GM23338 (cell line): ENCODE data around the gene FBXW10. TPM values are rescaled to one million over a fixed set of nuclear protein-coding genes. Genes with fewer than 3 reads are reported as not detected.
"Not testable (repeated sequence)": the region's sequence is repeated elsewhere in the genome, so short reads cannot be mapped to it uniquely, and the experiment has no call there.

ENCODE experiments used
- ATAC-seq: fragments of 200-7000 bp; cut with Tn5 transposase; 3 replicates; pipeline ENCODE4 v1.9.1; 2020
- DNase-seq: peaks from one replicate; pipeline ENCODE4 v3.0.0-alpha.2; 2015; ENCODE audit warnings: low spot score
- H2AFZ ChIP-seq: fragments of 200-600 bp; sonication (generic); 2 replicates; pipeline ENCODE4 v1.8.0; 2016; ENCODE audit warnings: antibody characterized with exemption, mild to moderate bottlenecking, moderate library complexity
- H3F3A ChIP-seq: fragments of 200-600 bp; sonication (generic); replicated peaks from 2 replicates; pipeline ENCODE4 v1.8.0; 2017; ENCODE audit warnings: antibody characterized with exemption, mixed run types, low read depth
- H3K27ac ChIP-seq: fragments of 200-600 bp; sonication (generic); 2 replicates; pipeline ENCODE4 v1.6.1; 2016; ENCODE audit warnings: low read depth
- H3K27me3 ChIP-seq: fragments of 200-600 bp; sonication (generic); 2 replicates; pipeline ENCODE4 v1.8.0; 2016; ENCODE audit warnings: mild to moderate bottlenecking, mixed run types, moderate library complexity; ENCODE audit not compliant: insufficient read depth
- H3K36me3 ChIP-seq: fragments of 200-600 bp; sonication (generic); 2 replicates; pipeline ENCODE4 v1.8.0; 2016; ENCODE audit warnings: mild to moderate bottlenecking; ENCODE audit not compliant: insufficient read depth
- H3K4me1 ChIP-seq: fragments of 200-600 bp; sonication (generic); 2 replicates; pipeline ENCODE4 v1.8.0; 2016; ENCODE audit warnings: mild to moderate bottlenecking, moderate library complexity; ENCODE audit not compliant: insufficient read depth
- H3K4me2 ChIP-seq: fragments of 200-600 bp; sonication (generic); 2 replicates; pipeline ENCODE4 v1.7.1; 2017; ENCODE audit warnings: mixed run types
- H3K4me3 ChIP-seq: fragments of 200-600 bp; sonication (generic); 2 replicates; pipeline ENCODE4 v1.6.1; 2016; ENCODE audit warnings: mixed run types
- H3K79me2 ChIP-seq: fragments of 200-600 bp; sonication (generic); replicated peaks from 2 replicates; pipeline ENCODE4 v1.8.0; 2017; ENCODE audit warnings: mild to moderate bottlenecking; ENCODE audit not compliant: insufficient read depth
- H3K9me2 ChIP-seq: fragments of 200-600 bp; sonication (generic); 2 replicates; pipeline ENCODE4 v1.8.0; 2017; ENCODE audit not compliant: insufficient read depth
- H4K20me1 ChIP-seq: fragments of 200-600 bp; sonication (generic); replicated peaks from 2 replicates; pipeline ENCODE4 v1.8.0; 2017; ENCODE audit warnings: mild to moderate bottlenecking; ENCODE audit not compliant: insufficient read depth
- H3K27ac Mint-ChIP-seq: 2 replicates; pipeline ENCODE4 v1.8.0; 2020; ENCODE audit warnings: inconsistent platforms, mild to moderate bottlenecking, moderate library complexity, mixed read lengths
- H3K27me3 Mint-ChIP-seq: 3 replicates; pipeline ENCODE4 v1.8.0; 2022; ENCODE audit warnings: low read depth, mild to moderate bottlenecking, moderate library complexity, mixed read lengths, inconsistent platforms; ENCODE audit not compliant: insufficient read depth, poor library complexity
- H3K36me3 Mint-ChIP-seq: 3 replicates; pipeline ENCODE4 v1.8.0; 2021; ENCODE audit warnings: low read depth, mild to moderate bottlenecking, inconsistent platforms, moderate library complexity, mixed read lengths
- H3K4me1 Mint-ChIP-seq: 3 replicates; pipeline ENCODE4 v1.8.0; 2020; ENCODE audit warnings: mild to moderate bottlenecking, inconsistent platforms, mixed read lengths
- H3K4me3 Mint-ChIP-seq: 3 replicates; pipeline ENCODE4 v1.8.0; 2021; ENCODE audit warnings: moderate library complexity, mild to moderate bottlenecking, inconsistent platforms, mixed read lengths
- H3K9me3 Mint-ChIP-seq: 3 replicates; pipeline ENCODE4 v1.8.0; 2020; ENCODE audit warnings: moderate library complexity, mild to moderate bottlenecking, inconsistent platforms, mixed read lengths
- polyA plus RNA-seq: library from polyadenylated mRNA; unstranded; fragments of >200 nt; fragmentation: Nextera tagmentation; extraction: Ambion mirVana; gene quantifications from 2 replicates; pipeline ENCODE4 v1.2.1, GENCODE V29; 2016
- total RNA-seq: library from RNA; depleted of rRNA; stranded (reverse); fragments of >200 nt; shearing (Covaris generic); gene quantifications from 2 replicates; pipeline ENCODE4 v1.2.3, GENCODE V29; 2014
- TF ChIP-seq, protein P1 (sequence below), 2 experiments: fragments of 200-600 bp in 1 of 2; sonication (generic) in 1 of 2; conservative IDR thresholded peaks; 2 replicates each; pipeline versions ENCODE4 v1.5.1 to v1.6.1; 2016 to 2017; ENCODE audit warnings: antibody characterized with exemption in 2 of 2, low read depth in 2 of 2, mild to moderate bottlenecking in 2 of 2, moderate library complexity in 1 of 2

FBXW10 gene
- total and polyA plus RNA-seq, 2 experiments from 2014 or later = 0.07 TPM; not detected in 1

- H3K4me2 ChIP-seq, H3K4me1 Mint-ChIP-seq, DNase-seq, H3K9me3 Mint-ChIP-seq, H3F3A ChIP-seq, H3K27ac Mint-ChIP-seq, H3K4me3 ChIP-seq, H3K27ac ChIP-seq, H3K36me3 ChIP-seq, H3K4me3 Mint-ChIP-seq, H4K20me1 ChIP-seq, H3K27me3 Mint-ChIP-seq, H3K9me2 ChIP-seq, H3K4me1 ChIP-seq, H3K27me3 ChIP-seq, H2AFZ ChIP-seq: not testable (repeated sequence)
- TF ChIP-seq, protein P1, sequence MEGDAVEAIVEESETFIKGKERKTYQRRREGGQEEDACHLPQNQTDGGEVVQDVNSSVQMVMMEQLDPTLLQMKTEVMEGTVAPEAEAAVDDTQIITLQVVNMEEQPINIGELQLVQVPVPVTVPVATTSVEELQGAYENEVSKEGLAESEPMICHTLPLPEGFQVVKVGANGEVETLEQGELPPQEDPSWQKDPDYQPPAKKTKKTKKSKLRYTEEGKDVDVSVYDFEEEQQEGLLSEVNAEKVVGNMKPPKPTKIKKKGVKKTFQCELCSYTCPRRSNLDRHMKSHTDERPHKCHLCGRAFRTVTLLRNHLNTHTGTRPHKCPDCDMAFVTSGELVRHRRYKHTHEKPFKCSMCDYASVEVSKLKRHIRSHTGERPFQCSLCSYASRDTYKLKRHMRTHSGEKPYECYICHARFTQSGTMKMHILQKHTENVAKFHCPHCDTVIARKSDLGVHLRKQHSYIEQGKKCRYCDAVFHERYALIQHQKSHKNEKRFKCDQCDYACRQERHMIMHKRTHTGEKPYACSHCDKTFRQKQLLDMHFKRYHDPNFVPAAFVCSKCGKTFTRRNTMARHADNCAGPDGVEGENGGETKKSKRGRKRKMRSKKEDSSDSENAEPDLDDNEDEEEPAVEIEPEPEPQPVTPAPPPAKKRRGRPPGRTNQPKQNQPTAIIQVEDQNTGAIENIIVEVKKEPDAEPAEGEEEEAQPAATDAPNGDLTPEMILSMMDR (conservative IDR thresholded peaks at IDR 0.05; ENCODE audit: low read depth in 2 of 2) = peak in 1 of 2 experiments; percentile 14; a peak in 1 of 4 replicates
- peaks cover 16% of the 10 kb centered on the region for H3K79me2 ChIP-seq
- peak; percentile 76 for ATAC-seq
- H3K36me3 Mint-ChIP-seq = peaks cover 30% of the 10 kb centered on the region
Measured at GRCh38 chr17:18791402-18791801, 47.5 kb downstream of the FBXW10 start.

- H3K4me3 Mint-ChIP-seq, H4K20me1 ChIP-seq, H3K4me2 ChIP-seq, H3K36me3 ChIP-seq, H3K9me3 Mint-ChIP-seq, H3F3A ChIP-seq, H3K4me1 Mint-ChIP-seq, H3K9me2 ChIP-seq, H3K4me3 ChIP-seq, H3K4me1 ChIP-seq, H2AFZ ChIP-seq, ATAC-seq, DNase-seq, H3K27me3 ChIP-seq, H3K27me3 Mint-ChIP-seq, H3K27ac ChIP-seq: not testable (repeated sequence)
- peak overlapping the region; percentile 33 for H3K27ac Mint-ChIP-seq
- peaks cover 13% of the 10 kb centered on the region for H3K79me2 ChIP-seq
- H3K36me3 Mint-ChIP-seq = peaks cover 42% of the 10 kb centered on the region
Measured at GRCh38 chr17:18794841-18795240, 51.0 kb downstream of the FBXW10 start.

DNA sequence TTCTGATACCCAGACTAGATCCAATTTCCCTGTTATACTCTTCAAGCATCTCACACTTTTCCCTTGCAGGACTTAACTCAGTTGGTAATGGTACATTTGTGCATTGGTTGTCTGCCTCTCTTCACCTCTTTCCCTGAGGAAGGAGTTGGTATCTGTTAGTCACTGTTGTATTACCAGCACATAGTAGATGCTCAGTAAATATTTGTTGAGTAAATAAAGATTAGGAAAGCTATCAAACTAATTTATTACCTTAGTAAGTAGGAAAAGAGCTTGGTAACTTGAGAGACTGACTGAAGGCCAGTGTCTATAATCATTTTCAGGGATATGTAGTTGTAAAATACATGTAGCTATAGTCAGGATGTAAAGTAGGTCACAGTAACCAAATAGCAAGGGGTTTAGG is 53.0 kb downstream of the FBXW10 start:
- H3K4me3 ChIP-seq, DNase-seq, H3K9me2 ChIP-seq, H3K27ac ChIP-seq, H3K9me3 Mint-ChIP-seq, H3K27me3 Mint-ChIP-seq, H4K20me1 ChIP-seq, H3K36me3 ChIP-seq, H3K4me2 ChIP-seq, H3K27ac Mint-ChIP-seq, H3K27me3 ChIP-seq, ATAC-seq, H2AFZ ChIP-seq, H3K4me3 Mint-ChIP-seq, H3F3A ChIP-seq, H3K4me1 Mint-ChIP-seq, H3K4me1 ChIP-seq: not testable (repeated sequence)
- H3K79me2 ChIP-seq = peaks cover 13% of the 10 kb centered on the region
- H3K36me3 Mint-ChIP-seq = peaks cover 38% of the 10 kb centered on the region

DNA sequence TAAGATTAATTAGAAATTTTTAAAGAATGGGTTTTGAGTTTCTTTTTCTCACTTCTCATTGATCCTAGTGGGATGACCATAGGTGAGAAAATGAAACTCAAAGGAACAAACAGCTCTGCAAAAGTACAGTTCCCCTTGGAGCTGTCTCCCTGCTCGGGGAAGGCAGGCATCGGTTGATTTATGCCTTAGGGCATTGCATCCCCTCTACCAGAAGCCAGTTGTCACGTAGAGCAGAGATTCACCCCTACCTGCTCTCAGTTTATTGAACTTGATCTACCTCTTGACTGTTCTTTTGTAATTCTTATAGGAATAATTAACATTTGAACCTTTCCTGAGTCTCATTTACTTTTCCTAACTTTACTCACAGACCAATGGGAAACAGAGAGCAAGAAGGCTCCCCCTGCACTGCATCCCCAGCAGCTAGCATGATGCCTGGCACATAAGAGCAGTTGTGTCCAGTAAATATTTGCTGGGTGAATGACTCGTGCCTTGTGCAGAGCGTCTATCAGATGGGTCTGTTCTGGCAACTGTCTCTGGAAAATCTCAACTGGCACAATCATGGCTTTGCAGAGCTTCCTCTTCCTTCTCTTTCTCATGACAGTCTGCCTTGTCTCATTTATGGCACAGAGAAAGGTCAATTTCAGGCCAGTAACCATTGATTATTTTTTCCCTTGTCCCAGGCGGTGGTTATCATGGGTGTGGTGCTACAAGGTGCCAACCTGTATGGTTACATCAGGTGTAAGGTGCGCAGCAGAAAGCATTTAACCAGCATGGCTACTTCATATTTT is 59.8 kb downstream of the FBXW10 start:
- H3K27ac Mint-ChIP-seq, H3K4me3 Mint-ChIP-seq, DNase-seq, H3K9me3 Mint-ChIP-seq, H3K4me3 ChIP-seq, H3K36me3 ChIP-seq, H3K4me1 ChIP-seq, H3F3A ChIP-seq, H3K4me1 Mint-ChIP-seq, H2AFZ ChIP-seq, H4K20me1 ChIP-seq, H3K27me3 ChIP-seq, H3K79me2 ChIP-seq, H3K9me2 ChIP-seq, H3K27ac ChIP-seq, H3K27me3 Mint-ChIP-seq, H3K4me2 ChIP-seq: not testable (repeated sequence)
- peaks cover 36% of the 10 kb centered on the region for H3K36me3 Mint-ChIP-seq
- peak; percentile 72 for ATAC-seq

DNA sequence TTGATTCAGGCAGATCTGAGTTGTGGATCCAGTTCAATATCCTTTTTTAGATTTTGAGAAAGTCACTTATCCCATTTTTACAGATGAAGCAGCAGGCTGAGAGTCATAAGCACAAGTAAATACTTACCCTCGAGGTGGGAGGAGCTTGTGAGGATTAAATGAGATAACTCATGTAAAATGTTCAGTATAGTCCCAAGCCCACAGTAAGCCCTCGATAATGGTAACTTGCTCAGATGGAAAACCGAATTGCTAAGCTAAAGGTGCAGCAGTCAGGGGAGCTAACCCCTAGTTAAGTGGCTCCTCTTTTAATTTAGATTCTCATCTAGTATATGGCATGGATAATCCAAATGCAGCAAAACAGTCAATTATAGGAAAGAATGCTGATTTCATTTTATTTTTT is 72.1 kb downstream of the FBXW10 start:
- not testable (repeated sequence) for H3K27me3 ChIP-seq, H3K9me3 Mint-ChIP-seq, H3K4me3 Mint-ChIP-seq, H3F3A ChIP-seq, H3K4me1 ChIP-seq, H3K4me3 ChIP-seq, H2AFZ ChIP-seq, H3K27me3 Mint-ChIP-seq, H3K79me2 ChIP-seq, H3K36me3 ChIP-seq, H3K36me3 Mint-ChIP-seq, DNase-seq, H3K4me2 ChIP-seq, ATAC-seq, H3K27ac ChIP-seq, H3K4me1 Mint-ChIP-seq, H3K27ac Mint-ChIP-seq, H4K20me1 ChIP-seq, H3K9me2 ChIP-seq
